Measurements from ENCODE around the gene CDAN1. TPM values are rescaled to one million over a fixed set of nuclear protein-coding genes. Genes with fewer than 3 reads are reported as not detected.
"Not testable (repeated sequence)": the region's sequence is repeated elsewhere in the genome, so short reads cannot be mapped to it uniquely, and the experiment has no call there.

Gene CDAN1
- total and polyA plus RNA-seq, 2 of the 4 experiments (the other 2 are of a cell fraction): 4.7 to 5.6 TPM

GRCh38 chr15:42680142-42680482 is 56.8 kb downstream of the CDAN1 start:
- H2BK5ac ChIP-seq (ENCODE audit: low read depth, low read length, poor library complexity, severe bottlenecking); H3K4me3 ChIP-seq (ENCODE audit: insufficient read depth, low read depth, low read length); H3K4me1 ChIP-seq (ENCODE audit: control insufficient read depth, insufficient read depth, low read length); H2BK20ac ChIP-seq (ENCODE audit: low read depth, low read length); H3K4me2 ChIP-seq (ENCODE audit: low read depth, low read length); H3K27ac ChIP-seq (ENCODE audit: insufficient read depth, low read length); H3K56ac ChIP-seq (ENCODE audit: extremely low read depth, insufficient read depth, low read length); ATAC-seq (ENCODE audit: low read depth); intact Hi-C loops (cut with micrococcal nuclease); BruUV-seq (replicated peaks); H4K91ac ChIP-seq (ENCODE audit: insufficient read depth, low read depth, low read length); H3K14ac ChIP-seq (replicated peaks; ENCODE audit: low read depth, low read length); H2BK15ac ChIP-seq (ENCODE audit: low read depth, low read length); H3K18ac ChIP-seq (ENCODE audit: low read depth, low read length); dilution Hi-C loops (cut with HindIII; ENCODE audit: low sequenced_read_pairs, unreplicated experiment); H3K9me1 ChIP-seq (ENCODE audit: insufficient read depth, low read length); CTCF ChIA-PET; H4K8ac ChIP-seq (ENCODE audit: low read depth in 2 of 2, low read length in 2 of 2); H3K79me1 ChIP-seq (ENCODE audit: low read depth in 1 of 2, low read length in 2 of 2); H3K9me3 ChIP-seq (ENCODE audit: control insufficient read depth, insufficient read depth, low read length); H3K4ac ChIP-seq (ENCODE audit: low read depth, low read length); H3K23ac ChIP-seq (ENCODE audit: low read depth, low read length); H2AK5ac ChIP-seq (ENCODE audit: low read depth, low read length); in situ Hi-C loops (cut with MboI; ENCODE audit: low sequenced_read_pairs); H2BK120ac ChIP-seq (ENCODE audit: low read depth, low read length); H4K20me1 ChIP-seq (ENCODE audit: insufficient read depth, low read length); H3K9ac ChIP-seq (ENCODE audit: low read depth, low read length); H4K5ac ChIP-seq (ENCODE audit: low read depth, low read length); DNase-seq; H3K27me3 ChIP-seq (ENCODE audit: control insufficient read depth, insufficient read depth, low read length); H2AK9ac ChIP-seq (replicated peaks; ENCODE audit: low read depth, low read length, poor library complexity); H2AFZ ChIP-seq (replicated peaks; ENCODE audit: low read length, poor library complexity); POLR2A ChIA-PET (ENCODE audit: unreplicated experiment): not testable (repeated sequence)
- WGBS, 2 experiments (ENCODE audit: extremely low coverage in 2 of 2, insufficient read length in 1 of 2): 60% methylated on average over 1 of the region's 5 CpGs; no CpG with 5 or more reads in 1 of the 2 experiments
- peaks cover 31% of the 10 kb centered on the region for H3K36me3 ChIP-seq (ENCODE audit: control insufficient read depth, insufficient read depth, low read length)

Data from IMR-90 (cell line).